Naive thymus-derived CD8-positive, alpha-beta T cell (primary cell): ENCODE data around the gene NFIB. TPM values are rescaled to one million over a fixed set of nuclear protein-coding genes. Genes with fewer than 3 reads are reported as not detected.
A peak's percentile ranks its signal among the peaks of the same experiment; 100 is the strongest.

Experiments used
- ATAC-seq, 2 donors: fragments of 150-1000 bp; cut with Tn5 transposase in 1 of 2; sonication (Bioruptor Pico), chemical (Tn5 transposase) in 1 of 2; 1 replicate in 1 of 2; 2 replicates in 1 of 2; pipeline ENCODE4 v1.10.0; 2021; ENCODE audit warnings: mild to moderate bottlenecking in 2 of 2, moderate library complexity in 2 of 2
- POLR2A ChIA-PET: fragments of 350-600 bp; sonication (Branson Sonifier 250); formaldehyde crosslinking; loops from one replicate; lab custom pipeline; 2021; ENCODE audit warnings: antibody characterized with exemption; lab: Charles Lee
- DNase-seq, 10 donors: peaks; one replicate each; pipeline versions ENCODE4 v3.0.0 to v3.0.0-alpha.2; 2020 to 2022
- H3K27ac Mint-ChIP-seq, 10 donors: one replicate each; pipeline ENCODE4 v1.8.0; 2020 to 2022; ENCODE audit warnings: mild to moderate bottlenecking in 10 of 10, mixed read lengths in 10 of 10, moderate library complexity in 4 of 10, inconsistent platforms in 1 of 10
- H3K27me3 Mint-ChIP-seq, 5 donors: one replicate each; pipeline ENCODE4 v1.8.0; 2021 to 2022; ENCODE audit warnings: mixed read lengths in 5 of 5
- H3K36me3 Mint-ChIP-seq, 3 donors: one replicate each; pipeline ENCODE4 v1.8.0; 2020 to 2022; ENCODE audit warnings: mixed read lengths in 3 of 3, mild to moderate bottlenecking in 2 of 3, inconsistent platforms in 1 of 3
- H3K4me1 Mint-ChIP-seq, 4 donors: one replicate each; pipeline ENCODE4 v1.8.0; 2021 to 2022; ENCODE audit warnings: mixed read lengths in 4 of 4
- H3K4me3 Mint-ChIP-seq, 10 donors: one replicate each; pipeline ENCODE4 v1.8.0; 2020 to 2022; ENCODE audit warnings: mild to moderate bottlenecking in 10 of 10, mixed read lengths in 10 of 10, moderate library complexity in 6 of 10, inconsistent platforms in 1 of 10
- H3K9me3 Mint-ChIP-seq, 9 donors: one replicate each; pipeline ENCODE4 v1.8.0; 2020 to 2022; ENCODE audit warnings: mixed read lengths in 9 of 9, mild to moderate bottlenecking in 3 of 9, inconsistent platforms in 1 of 9, moderate library complexity in 1 of 9
- polyA plus RNA-seq, 3 donors: library from polyadenylated mRNA; unstranded; fragments of 300-500 nt; fragmentation: Illumina TruSeq; gene quantifications; one replicate each; pipeline ENCODE4 v1.2.3, GENCODE V29; 2021
- total RNA-seq, 8 experiments: library from RNA in 2 of 8; stranded (reverse) in 2 of 8; gene quantifications; one replicate each; pipeline ENCODE4 v1.2.3 and lab custom pipeline; 2021 to 2026

Gene NFIB
- total and polyA plus RNA-seq, 5 experiments from 2014 or later = 0.22 TPM; not detected in 4

GRCh38 chr9:14293801-14294200 is 20.1 kb downstream of the NFIB start:
- peaks cover 0 to 4% (median 0%) of the 10 kb centered on the region in 9 donors for H3K9me3 Mint-ChIP-seq
- no peak for ATAC-seq
- DNase-seq = no peak
- no peaks in the 10 kb centered on the region for H3K4me1 Mint-ChIP-seq
- H3K27me3 Mint-ChIP-seq = peaks cover 5 to 25% (median 12%) of the 10 kb centered on the region in 5 donors
- no peak overlapping the region for H3K4me3 Mint-ChIP-seq
- no peak overlapping the region for H3K27ac Mint-ChIP-seq
- no peaks in the 10 kb centered on the region for H3K36me3 Mint-ChIP-seq
- POLR2A ChIA-PET = no interaction called here

GRCh38 chr9:14292181-14292739 is 21.7 kb downstream of the NFIB start:
- ATAC-seq = no peak
- POLR2A ChIA-PET = no interaction called here
- peaks cover 0 to 4% (median 0%) of the 10 kb centered on the region in 9 donors for H3K9me3 Mint-ChIP-seq
- H3K4me3 Mint-ChIP-seq = no peak overlapping the region
- H3K4me1 Mint-ChIP-seq = no peaks in the 10 kb centered on the region
- H3K27me3 Mint-ChIP-seq = peaks cover 1 to 29% (median 11%) of the 10 kb centered on the region in 5 donors
- no peak overlapping the region for H3K27ac Mint-ChIP-seq
- DNase-seq = no peak
- no peaks in the 10 kb centered on the region for H3K36me3 Mint-ChIP-seq

- ATAC-seq = no peak
Measured at GRCh38 chr9:14289916-14290315, 24.0 kb downstream of the NFIB start.

DNA sequence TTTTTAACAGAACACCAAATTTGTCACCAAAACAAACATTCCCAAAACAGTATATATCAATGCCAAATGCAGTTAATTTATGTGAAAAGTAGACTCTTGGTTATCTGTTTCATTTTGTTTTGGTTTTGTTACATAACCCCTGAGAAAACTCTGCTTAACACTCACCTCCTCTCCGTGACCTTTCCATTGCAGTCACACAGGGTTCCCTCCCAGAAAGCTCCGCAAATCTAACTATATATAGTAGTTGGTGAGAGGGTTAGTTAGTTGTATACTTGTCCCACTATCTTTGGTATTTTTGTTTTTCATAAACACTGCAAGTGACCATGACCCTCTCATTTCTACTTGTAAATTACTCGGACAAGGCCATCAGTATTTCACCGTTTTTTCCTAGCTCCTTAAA is 25.5 kb downstream of the NFIB start:
- POLR2A ChIA-PET = no interaction called here
- Mint-ChIP-seq H3K36me3 (no peaks in the 10 kb centered on the region), H3K27me3 (peaks cover 2 to 25% (median 10%) of the 10 kb centered on the region in 5 donors), H3K9me3 (peaks cover 0 to 2% (median 0%) of the 10 kb centered on the region in 9 donors), H3K27ac (peak overlapping the region in 1 of 10 donors; percentile 77), H3K4me1 (no peaks in the 10 kb centered on the region), H3K4me3 (no peak overlapping the region)
- ATAC-seq (no peak), DNase-seq (no peak)

More at GRCh38 chr9:14289916-14290315, 24.0 kb downstream of the NFIB start:
- POLR2A ChIA-PET = no interaction called here
- H3K4me3 Mint-ChIP-seq = no peak overlapping the region
- H3K4me1 Mint-ChIP-seq = no peaks in the 10 kb centered on the region
- H3K36me3 Mint-ChIP-seq = no peaks in the 10 kb centered on the region
- DNase-seq = no peak
- H3K27me3 Mint-ChIP-seq = peaks cover 2 to 20% (median 9%) of the 10 kb centered on the region in 5 donors
- H3K27ac Mint-ChIP-seq = no peak overlapping the region
- H3K9me3 Mint-ChIP-seq = peaks cover 0 to 2% (median 0%) of the 10 kb centered on the region in 9 donors

DNA sequence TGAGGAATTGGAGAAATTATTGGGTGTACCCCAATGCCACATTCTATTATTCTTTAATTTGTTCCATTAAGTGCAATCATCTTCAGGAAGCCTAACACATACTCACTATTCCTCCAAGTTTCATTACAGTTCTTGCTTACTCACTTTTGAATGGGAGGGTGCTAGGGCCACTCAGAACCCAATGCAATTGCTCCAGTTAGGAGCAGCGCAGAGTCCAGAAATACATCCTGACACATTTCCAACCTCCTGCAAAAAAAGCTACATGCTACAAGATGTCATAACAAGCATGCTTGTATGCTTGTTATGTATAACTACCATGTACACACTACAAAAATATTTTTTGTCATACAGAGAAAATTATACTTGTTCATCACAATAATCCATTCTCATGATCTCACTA is 27.8 kb downstream of the NFIB start:
- Mint-ChIP-seq H3K4me3 (no peak overlapping the region), H3K27me3 (peaks cover 2 to 24% (median 11%) of the 10 kb centered on the region in 5 donors), H3K27ac (no peak overlapping the region), H3K4me1 (no peaks in the 10 kb centered on the region), H3K9me3 (peaks cover 0 to 2% (median 0%) of the 10 kb centered on the region in 9 donors), H3K36me3 (no peaks in the 10 kb centered on the region)
- no peak for ATAC-seq
- POLR2A ChIA-PET = no interaction called here
- no peak for DNase-seq

GRCh38 chr9:14283276-14283675 is 30.7 kb downstream of the NFIB start:
- no peak for ATAC-seq
- POLR2A ChIA-PET = no interaction called here
- Mint-ChIP-seq H3K4me1 (no peaks in the 10 kb centered on the region), H3K36me3 (no peaks in the 10 kb centered on the region), H3K9me3 (peaks cover 0 to 2% (median 0%) of the 10 kb centered on the region in 9 donors), H3K27ac (no peak overlapping the region), H3K4me3 (no peak overlapping the region), H3K27me3 (peaks cover 5 to 40% (median 14%) of the 10 kb centered on the region in 5 donors)
- DNase-seq = no peak

DNA sequence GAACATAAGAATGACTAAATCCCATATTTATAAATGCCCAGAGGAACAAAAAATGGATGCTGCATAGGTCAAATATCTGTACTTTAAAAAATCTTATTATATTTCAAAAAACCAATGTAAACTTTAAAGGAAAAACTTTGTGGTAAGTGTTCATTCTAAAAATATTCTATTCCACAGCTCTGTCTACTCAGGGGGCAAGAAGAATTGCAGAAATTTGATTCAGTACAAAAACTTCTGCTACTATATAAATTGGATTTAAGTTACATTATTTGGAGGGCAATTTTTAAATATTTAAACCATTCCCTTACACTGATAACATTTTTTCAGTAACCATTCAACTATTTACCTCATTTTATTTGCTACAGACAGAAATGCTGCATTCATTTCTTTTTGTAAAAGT is 32.1 kb downstream of the NFIB start:
- DNase-seq (no peak), ATAC-seq (no peak)
- Mint-ChIP-seq H3K4me3 (no peak overlapping the region), H3K27me3 (peaks cover 5 to 43% (median 13%) of the 10 kb centered on the region in 5 donors), H3K9me3 (peaks cover 0 to 2% (median 0%) of the 10 kb centered on the region in 9 donors), H3K27ac (no peak overlapping the region), H3K4me1 (no peaks in the 10 kb centered on the region), H3K36me3 (no peaks in the 10 kb centered on the region)
- POLR2A ChIA-PET = no interaction called here

GRCh38 chr9:14281136-14281795 is 32.7 kb downstream of the NFIB start:
- no peak for ATAC-seq
- Mint-ChIP-seq H3K4me3 (no peak overlapping the region), H3K27ac (no peak overlapping the region), H3K27me3 (peaks cover 5 to 43% (median 10%) of the 10 kb centered on the region in 5 donors), H3K4me1 (no peaks in the 10 kb centered on the region), H3K36me3 (no peaks in the 10 kb centered on the region), H3K9me3 (peaks cover 0 to 2% (median 0%) of the 10 kb centered on the region in 9 donors)
- POLR2A ChIA-PET = no interaction called here
- DNase-seq = no peak

DNA sequence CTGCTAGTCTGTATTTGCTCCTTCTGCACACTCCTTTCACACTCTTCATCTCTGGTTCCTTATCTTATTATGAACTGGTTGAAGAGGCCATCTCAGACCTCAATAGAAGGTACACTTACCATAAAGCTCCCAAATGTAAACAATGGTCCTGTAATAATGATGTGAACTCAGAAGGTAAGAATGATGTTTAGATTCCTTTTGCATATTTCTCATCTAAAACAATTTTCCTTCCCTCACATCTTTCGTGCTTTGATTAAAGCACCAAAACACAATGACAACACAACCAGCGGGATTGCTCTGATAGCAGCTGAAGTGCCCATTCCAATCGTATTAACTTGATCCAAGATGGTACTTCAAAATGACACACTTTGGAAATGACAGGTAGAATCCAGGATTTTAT is 34.3 kb downstream of the NFIB start:
- no peak for ATAC-seq
- Mint-ChIP-seq H3K9me3 (peaks cover 0 to 2% (median 0%) of the 10 kb centered on the region in 9 donors), H3K4me1 (no peaks in the 10 kb centered on the region), H3K4me3 (no peak overlapping the region), H3K27ac (no peak overlapping the region), H3K27me3 (peaks cover 7 to 56% (median 16%) of the 10 kb centered on the region in 5 donors), H3K36me3 (no peaks in the 10 kb centered on the region)
- no peak for DNase-seq
- POLR2A ChIA-PET = no interaction called here

GRCh38 chr9:14278291-14278721 is 35.6 kb downstream of the NFIB start:
- H3K36me3 Mint-ChIP-seq = no peaks in the 10 kb centered on the region
- H3K9me3 Mint-ChIP-seq = peaks cover 0 to 2% (median 0%) of the 10 kb centered on the region in 9 donors
- ATAC-seq (no peak), DNase-seq (no peak)
- H3K27me3 Mint-ChIP-seq = peaks cover 8 to 62% (median 13%) of the 10 kb centered on the region in 5 donors
- POLR2A ChIA-PET = no interaction called here
- H3K4me3 Mint-ChIP-seq = no peak overlapping the region
- H3K27ac Mint-ChIP-seq = no peak overlapping the region
- peaks cover 0 to 6% (median 2%) of the 10 kb centered on the region in 4 donors for H3K4me1 Mint-ChIP-seq

DNA sequence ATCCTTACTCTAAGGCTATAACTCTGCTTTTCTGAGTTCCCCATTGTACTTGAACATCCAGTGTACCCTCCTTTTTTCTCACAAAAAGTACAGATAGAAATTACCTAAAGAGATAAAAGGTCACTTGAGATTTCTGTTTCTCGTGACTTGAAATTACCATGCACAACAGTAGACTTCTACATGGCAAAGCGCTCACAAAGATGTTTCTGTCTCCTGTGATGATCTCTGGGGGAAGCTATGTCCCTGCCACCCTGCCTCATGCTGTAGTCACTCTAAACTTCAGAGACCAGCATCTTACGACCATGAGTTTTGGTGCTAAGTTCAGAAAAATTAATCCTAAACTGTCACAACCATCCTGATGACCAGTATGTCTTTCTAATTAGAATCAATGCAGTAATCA is 36.2 kb downstream of the NFIB start:
- ATAC-seq = no peak
- H3K36me3 Mint-ChIP-seq = no peaks in the 10 kb centered on the region

GRCh38 chr9:14277244-14277643 is 36.7 kb downstream of the NFIB start:
- ATAC-seq = no peak
- Mint-ChIP-seq H3K27ac (no peak overlapping the region), H3K27me3 (peaks cover 11 to 64% (median 13%) of the 10 kb centered on the region in 5 donors), H3K4me1 (peaks cover 0 to 6% (median 2%) of the 10 kb centered on the region in 4 donors), H3K4me3 (no peak overlapping the region), H3K36me3 (no peaks in the 10 kb centered on the region), H3K9me3 (peaks cover 0 to 2% (median 0%) of the 10 kb centered on the region in 9 donors)
- no peak for DNase-seq
- POLR2A ChIA-PET = no interaction called here

More for the DNA sequence above, 36.2 kb downstream of the NFIB start:
- Mint-ChIP-seq H3K9me3 (peaks cover 0 to 2% (median 0%) of the 10 kb centered on the region in 9 donors), H3K27me3 (peaks cover 10 to 62% (median 13%) of the 10 kb centered on the region in 5 donors), H3K4me1 (peaks cover 0 to 6% (median 2%) of the 10 kb centered on the region in 4 donors), H3K4me3 (no peak overlapping the region), H3K27ac (no peak overlapping the region)
- POLR2A ChIA-PET = no interaction called here
- DNase-seq = no peak

DNA sequence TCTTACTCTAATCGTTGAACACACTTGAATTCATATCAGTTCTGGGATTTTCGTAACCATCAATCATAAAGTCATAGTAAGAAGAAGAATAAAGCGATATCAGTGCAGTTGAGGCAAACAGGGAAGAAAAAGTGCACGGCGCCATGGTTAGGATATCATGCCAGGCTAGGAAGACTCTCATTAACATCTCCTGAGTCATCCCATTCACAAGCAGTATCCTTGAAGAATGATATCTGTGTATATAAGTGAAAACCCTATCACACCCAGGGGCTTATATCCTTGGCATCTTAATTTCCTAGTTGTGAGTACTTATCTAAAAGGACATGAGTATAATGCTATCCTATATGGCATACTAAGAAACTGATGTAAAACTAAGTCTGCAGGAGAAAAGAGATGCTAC is 38.6 kb downstream of the NFIB start:
- Mint-ChIP-seq H3K9me3 (peaks cover 0 to under 1% (median 0%) of the 10 kb centered on the region in 9 donors), H3K27ac (no peak overlapping the region), H3K4me3 (no peak overlapping the region), H3K36me3 (no peaks in the 10 kb centered on the region), H3K27me3 (peaks cover 16 to 73% (median 20%) of the 10 kb centered on the region in 5 donors), H3K4me1 (peaks cover 0 to 6% (median 2%) of the 10 kb centered on the region in 4 donors)
- DNase-seq (no peak), ATAC-seq (no peak)
- POLR2A ChIA-PET = no interaction called here
